ENCODE results near the gene IFI6. TPM values are rescaled to one million over a fixed set of nuclear protein-coding genes. Genes with fewer than 3 reads are reported as not detected.

IFI6 gene
- polyA plus RNA-seq, 1 experiment = 26.8 TPM

DNA sequence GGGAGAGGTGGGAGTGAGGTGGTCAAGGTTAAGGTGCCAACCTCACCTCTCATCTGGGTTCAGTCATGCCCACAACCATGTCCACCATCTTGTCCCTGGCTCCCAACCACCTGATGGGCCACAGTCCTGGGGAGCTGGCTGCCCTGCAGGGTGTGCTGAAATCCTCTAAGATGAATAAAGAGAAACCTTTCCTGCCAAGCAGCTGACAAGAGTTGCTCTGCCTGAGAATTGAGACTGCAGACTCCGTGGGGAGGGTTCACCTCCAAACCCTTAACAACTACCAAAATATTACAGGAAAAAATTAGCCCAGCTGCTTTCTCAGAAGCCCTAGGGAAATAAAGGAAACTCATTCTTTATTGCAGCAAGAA is 21.8 kb downstream of the IFI6 start:
- TF ChIP-seq, protein P1, sequence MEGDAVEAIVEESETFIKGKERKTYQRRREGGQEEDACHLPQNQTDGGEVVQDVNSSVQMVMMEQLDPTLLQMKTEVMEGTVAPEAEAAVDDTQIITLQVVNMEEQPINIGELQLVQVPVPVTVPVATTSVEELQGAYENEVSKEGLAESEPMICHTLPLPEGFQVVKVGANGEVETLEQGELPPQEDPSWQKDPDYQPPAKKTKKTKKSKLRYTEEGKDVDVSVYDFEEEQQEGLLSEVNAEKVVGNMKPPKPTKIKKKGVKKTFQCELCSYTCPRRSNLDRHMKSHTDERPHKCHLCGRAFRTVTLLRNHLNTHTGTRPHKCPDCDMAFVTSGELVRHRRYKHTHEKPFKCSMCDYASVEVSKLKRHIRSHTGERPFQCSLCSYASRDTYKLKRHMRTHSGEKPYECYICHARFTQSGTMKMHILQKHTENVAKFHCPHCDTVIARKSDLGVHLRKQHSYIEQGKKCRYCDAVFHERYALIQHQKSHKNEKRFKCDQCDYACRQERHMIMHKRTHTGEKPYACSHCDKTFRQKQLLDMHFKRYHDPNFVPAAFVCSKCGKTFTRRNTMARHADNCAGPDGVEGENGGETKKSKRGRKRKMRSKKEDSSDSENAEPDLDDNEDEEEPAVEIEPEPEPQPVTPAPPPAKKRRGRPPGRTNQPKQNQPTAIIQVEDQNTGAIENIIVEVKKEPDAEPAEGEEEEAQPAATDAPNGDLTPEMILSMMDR (IDR thresholded peaks at IDR 0.05; ENCODE audit: low read depth, low read length) = no peak
- DNase-seq (ENCODE audit: low read depth, low spot score) = no peak
- Histone ChIP-seq H3K9me3 (ENCODE audit: control insufficient read depth, insufficient read depth, low read length) (no peaks in the 10 kb centered on the region), H3K27me3 (ENCODE audit: control insufficient read depth, insufficient read depth, low read length) (peaks cover 8% of the 10 kb centered on the region), H3K27ac (ENCODE audit: low read depth, low read length) (no peak overlapping the region), H3K4me3 (ENCODE audit: low read depth, low read length) (no peak overlapping the region)
- POLR2A ChIA-PET = no interaction called here
- CTCF ChIA-PET = interaction anchor here (0.6 to 1.4 kb wide), 6 partner anchors 13 to 262 kb away, joined by 3 to 17 read pairs (median 5); no protein-coding TSS in a partner anchor

DNA sequence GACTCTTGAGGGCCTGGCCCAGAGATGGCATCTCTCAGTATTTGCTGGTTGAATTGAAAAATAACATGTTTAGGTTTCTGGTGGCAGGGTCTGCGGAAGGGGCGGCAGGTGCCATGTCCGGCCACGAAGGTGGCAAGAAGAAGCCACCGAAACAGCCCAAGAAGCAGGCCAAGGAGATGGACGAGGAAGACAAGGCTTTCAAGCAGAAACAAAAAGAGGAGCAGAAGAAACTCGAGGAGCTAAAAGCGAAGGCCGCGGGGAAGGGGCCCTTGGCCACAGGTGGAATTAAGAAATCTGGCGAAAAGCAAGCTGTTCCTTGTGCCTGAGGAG is 22.7 kb downstream of the IFI6 start:
- H3K27ac ChIP-seq (ENCODE audit: low read depth, low read length) = no peak overlapping the region
- peaks cover 8% of the 10 kb centered on the region for H3K27me3 ChIP-seq (ENCODE audit: control insufficient read depth, insufficient read depth, low read length)
- no peak for DNase-seq (ENCODE audit: low read depth, low spot score)
- no peak overlapping the region for H3K4me3 ChIP-seq (ENCODE audit: low read depth, low read length)
- TF ChIP-seq, protein P1 (IDR thresholded peaks at IDR 0.05; ENCODE audit: low read depth, low read length) = no peak
- no peaks in the 10 kb centered on the region for H3K9me3 ChIP-seq (ENCODE audit: control insufficient read depth, insufficient read depth, low read length)
- ChIA-PET POLR2A (no interaction called here), CTCF (interaction anchor here (0.7 to 1.4 kb wide), 4 partner anchors 14 to 348 kb away, joined by 3 to 17 read pairs (median 5); no protein-coding TSS in a partner anchor)

DNA sequence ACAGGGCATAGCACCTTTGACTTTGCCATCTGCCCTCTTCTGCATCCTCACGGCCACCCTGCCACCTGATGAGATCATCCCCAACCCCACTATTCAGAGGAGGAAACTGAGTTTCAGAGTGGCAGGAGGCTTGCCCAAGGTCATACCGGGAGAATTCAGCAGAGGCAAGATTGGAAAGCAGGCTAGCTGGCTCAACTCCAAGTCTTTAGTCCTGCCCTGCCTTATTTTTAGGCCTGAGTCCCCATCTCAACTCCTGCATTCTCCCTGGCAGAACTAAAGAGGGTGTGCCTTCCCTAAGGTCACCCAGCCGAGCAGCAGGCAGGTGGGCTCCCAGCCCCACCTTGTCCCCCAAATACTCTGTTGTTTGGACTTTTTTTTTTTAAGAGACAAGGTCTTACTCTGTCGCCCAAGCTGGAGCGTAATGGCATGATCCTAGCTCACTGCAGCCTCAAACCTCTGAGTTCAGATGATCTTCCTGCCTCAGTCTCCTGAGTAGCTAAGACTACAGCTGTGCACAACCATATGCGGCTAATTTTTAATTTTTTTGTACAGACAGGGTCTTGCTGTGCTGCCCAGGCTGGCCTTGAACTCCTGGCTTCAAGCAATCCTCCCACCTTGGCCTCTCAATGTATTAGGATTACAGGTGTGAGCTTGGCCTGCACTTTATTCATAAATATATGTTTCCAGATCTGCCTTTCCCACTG is 23.2 kb downstream of the IFI6 start:
- CTCF ChIA-PET = interaction anchor here (1.3 kb wide), 1 partner anchor 20 kb away, joined by 5 read pairs; no protein-coding TSS in a partner anchor
- Histone ChIP-seq H3K27me3 (ENCODE audit: control insufficient read depth, insufficient read depth, low read length) (peaks cover 8% of the 10 kb centered on the region), H3K27ac (ENCODE audit: low read depth, low read length) (no peak overlapping the region), H3K9me3 (ENCODE audit: control insufficient read depth, insufficient read depth, low read length) (no peaks in the 10 kb centered on the region), H3K4me3 (ENCODE audit: low read depth, low read length) (no peak overlapping the region)
- no peak for DNase-seq (ENCODE audit: low read depth, low spot score)
- POLR2A ChIA-PET = no interaction called here
- TF ChIP-seq, protein P1 (IDR thresholded peaks at IDR 0.05; ENCODE audit: low read depth, low read length) = no peak

DNA sequence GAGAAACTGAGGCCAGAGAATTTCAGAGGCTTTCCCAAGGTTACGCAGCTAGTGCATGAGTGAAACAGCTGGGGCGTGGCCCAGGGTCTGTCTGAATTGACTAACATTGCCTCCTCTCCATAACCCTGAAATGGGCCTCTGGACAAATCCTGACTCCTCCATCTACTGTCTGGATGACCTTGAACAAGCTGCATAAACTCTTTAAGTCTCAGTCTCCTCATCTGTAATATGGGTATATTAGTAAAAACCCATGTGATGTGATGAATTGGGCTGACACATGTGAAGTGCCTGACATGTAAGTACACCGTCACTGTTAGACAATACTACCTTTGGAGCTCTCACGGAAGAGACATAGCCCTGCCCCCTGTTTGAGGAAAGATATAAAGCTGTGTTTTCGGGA is 24.7 kb downstream of the IFI6 start:
- POLR2A ChIA-PET = no interaction called here
- peaks cover 11% of the 10 kb centered on the region for H3K27me3 ChIP-seq (ENCODE audit: control insufficient read depth, insufficient read depth, low read length)
- no peaks in the 10 kb centered on the region for H3K9me3 ChIP-seq (ENCODE audit: control insufficient read depth, insufficient read depth, low read length)
- H3K4me3 ChIP-seq (ENCODE audit: low read depth, low read length) = no peak overlapping the region
- H3K27ac ChIP-seq (ENCODE audit: low read depth, low read length) = no peak overlapping the region
- TF ChIP-seq, protein P1 (IDR thresholded peaks at IDR 0.05; ENCODE audit: low read depth, low read length) = no peak
- no peak for DNase-seq (ENCODE audit: low read depth, low spot score)
- CTCF ChIA-PET = interaction anchor here (0.5 to 0.8 kb wide), 2 partner anchors 24 to 38 kb away, joined by 3 read pairs; no protein-coding TSS in a partner anchor

DNA sequence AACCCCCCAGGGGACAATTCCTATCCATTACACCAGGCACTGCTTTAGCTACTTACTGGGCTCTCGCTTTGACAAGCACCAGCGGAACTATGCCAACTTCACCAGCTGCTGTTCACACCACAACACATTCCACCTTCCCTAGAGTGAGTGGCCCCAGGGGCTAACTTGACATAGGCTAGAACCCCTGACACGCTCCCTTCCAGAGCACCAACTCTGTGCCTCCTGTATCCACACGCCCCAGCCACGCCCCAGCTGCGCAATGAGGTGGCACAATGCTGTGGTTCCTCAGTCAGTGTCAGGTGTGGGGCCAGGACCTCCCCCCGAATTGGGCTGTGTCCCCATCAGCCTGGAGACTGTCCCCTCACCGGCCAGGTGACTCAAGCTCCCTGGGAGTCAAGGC is 25.3 kb downstream of the IFI6 start:
- no peak overlapping the region for H3K4me3 ChIP-seq (ENCODE audit: low read depth, low read length)
- H3K27me3 ChIP-seq (ENCODE audit: control insufficient read depth, insufficient read depth, low read length) = peaks cover 11% of the 10 kb centered on the region
- CTCF ChIA-PET = no interaction called here
- TF ChIP-seq, protein P1 (IDR thresholded peaks at IDR 0.05; ENCODE audit: low read depth, low read length) = no peak
- POLR2A ChIA-PET = no interaction called here
- no peak overlapping the region for H3K27ac ChIP-seq (ENCODE audit: low read depth, low read length)
- DNase-seq (ENCODE audit: low read depth, low spot score) = no peak
- no peaks in the 10 kb centered on the region for H3K9me3 ChIP-seq (ENCODE audit: control insufficient read depth, insufficient read depth, low read length)
